ENCODE data around the gene AURKB.
"Not testable (repeated sequence)": the region's sequence is repeated elsewhere in the genome, so short reads cannot be mapped to it uniquely, and the experiment has no call there.

Gene AURKB

DNA sequence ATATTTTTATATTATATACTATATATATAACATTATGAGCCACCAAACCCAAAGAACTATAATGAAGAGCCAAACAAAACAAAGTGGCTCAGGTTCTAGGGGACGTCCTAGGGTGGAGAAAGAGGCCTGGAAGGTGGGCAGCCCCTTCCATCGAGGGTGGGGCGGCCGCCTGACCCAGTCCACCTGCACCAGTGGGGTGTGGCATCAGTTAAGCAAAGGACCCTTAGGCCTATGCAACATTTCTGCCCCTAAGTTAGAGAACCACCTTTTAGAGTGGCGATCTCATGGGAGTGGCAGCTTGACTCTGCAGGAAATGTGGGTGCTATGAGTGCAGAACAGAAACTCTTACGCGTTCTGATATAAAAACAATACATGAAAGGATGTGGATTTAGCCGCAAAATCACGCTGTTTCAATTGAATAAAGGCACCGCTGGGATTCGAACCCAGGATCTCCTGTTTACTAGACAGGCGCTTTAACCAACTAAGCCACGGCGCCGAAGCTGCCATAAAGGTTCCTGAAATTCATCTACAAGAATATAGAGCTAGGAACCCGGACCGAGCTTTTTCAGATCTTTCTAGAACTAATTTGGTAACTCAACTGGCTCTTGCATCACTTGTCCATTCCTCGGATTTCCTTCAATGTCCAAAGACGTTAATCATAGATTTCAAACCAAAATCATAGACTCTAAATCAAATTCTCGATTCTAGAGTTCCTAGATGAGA is 15.6 kb upstream of the AURKB start:
- peak overlapping the region; percentile 17 for H3K4me3 ChIP-seq (ENCODE audit: low read depth, low read length)

DNA sequence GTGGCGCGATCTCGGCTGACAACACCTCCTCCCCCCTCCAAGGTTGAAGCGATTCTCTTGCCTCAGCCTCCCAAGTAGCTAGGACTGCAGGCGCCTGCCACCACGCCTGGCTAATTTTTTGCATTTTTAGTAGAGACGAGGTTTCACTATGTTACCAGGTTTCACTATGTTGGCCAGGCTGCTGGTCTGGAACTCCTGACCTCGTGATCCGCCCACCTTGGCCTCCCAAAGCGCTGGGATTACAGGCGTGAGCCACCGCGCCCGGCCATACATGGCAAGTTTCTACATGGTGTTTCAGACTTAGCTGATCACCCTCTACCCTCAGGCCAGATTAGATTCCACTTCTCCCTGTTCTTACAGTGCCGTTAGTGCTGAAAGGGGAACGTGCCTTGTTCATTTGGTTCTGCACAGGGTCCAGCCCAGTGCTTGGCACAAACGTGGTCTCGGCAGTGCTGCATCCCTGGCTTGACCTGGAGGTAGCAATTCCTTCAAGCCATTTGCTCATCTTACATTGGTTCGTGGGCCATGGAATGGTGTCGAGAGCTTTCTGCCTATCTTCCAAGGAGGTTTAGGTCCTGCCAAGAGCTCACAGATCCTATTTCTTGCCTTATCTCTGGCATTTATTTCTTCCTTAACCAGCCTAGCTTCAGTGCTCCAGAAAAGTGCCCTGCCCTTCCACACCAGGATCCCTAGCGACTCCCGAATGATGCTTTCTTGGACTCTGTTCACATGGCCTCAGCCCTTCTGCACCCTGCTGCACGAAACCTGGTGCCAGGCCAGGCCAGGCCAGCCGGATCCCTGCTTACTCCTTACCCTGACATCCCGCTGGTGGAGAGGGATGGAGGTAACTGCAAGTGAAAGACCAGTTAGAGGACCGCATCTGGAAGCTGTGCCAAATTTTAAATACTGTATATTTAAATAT is 14.8 kb upstream of the AURKB start:
- no peak overlapping the region for H3K4me3 ChIP-seq (ENCODE audit: low read depth, low read length)

DNA sequence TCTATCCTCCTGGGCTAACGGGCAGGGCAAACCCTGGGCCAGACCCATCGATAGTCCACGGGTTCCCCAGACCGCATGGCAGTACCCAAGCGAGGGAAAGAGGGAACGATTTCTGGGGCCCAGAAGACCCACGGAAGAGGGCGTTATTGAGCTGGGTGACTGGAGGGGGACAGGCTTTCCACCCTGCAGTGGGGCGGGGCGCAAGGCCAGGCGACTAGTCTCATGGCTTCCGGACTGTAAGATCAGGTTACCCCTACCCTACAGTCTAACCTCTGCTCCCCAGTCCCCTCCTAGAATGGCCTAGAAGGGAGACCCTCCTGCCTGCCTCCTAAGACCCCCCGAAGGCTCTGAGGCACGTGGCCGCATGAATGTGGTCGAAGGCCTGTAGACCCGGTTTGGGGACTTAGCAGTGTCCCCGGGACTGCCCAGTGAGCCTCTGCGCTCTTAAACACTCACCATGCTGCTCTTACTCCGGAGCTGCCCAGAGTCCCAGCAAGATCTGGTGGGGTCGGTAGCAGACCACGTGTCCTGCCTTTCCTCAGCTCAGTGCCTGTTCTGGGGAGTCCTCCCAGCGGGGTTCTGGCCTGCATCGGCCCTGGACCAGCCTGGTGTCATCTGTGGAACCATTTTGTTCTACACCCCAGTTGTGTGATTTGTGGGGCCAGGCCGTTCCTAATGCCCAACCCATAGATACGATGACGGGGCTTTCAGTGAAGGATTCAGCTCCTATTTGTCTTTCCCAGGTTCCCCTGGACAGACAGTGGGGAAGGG is 13.2 kb upstream of the AURKB start:
- H3K4me3 ChIP-seq (ENCODE audit: low read depth, low read length): peak overlapping the region; percentile 92

DNA sequence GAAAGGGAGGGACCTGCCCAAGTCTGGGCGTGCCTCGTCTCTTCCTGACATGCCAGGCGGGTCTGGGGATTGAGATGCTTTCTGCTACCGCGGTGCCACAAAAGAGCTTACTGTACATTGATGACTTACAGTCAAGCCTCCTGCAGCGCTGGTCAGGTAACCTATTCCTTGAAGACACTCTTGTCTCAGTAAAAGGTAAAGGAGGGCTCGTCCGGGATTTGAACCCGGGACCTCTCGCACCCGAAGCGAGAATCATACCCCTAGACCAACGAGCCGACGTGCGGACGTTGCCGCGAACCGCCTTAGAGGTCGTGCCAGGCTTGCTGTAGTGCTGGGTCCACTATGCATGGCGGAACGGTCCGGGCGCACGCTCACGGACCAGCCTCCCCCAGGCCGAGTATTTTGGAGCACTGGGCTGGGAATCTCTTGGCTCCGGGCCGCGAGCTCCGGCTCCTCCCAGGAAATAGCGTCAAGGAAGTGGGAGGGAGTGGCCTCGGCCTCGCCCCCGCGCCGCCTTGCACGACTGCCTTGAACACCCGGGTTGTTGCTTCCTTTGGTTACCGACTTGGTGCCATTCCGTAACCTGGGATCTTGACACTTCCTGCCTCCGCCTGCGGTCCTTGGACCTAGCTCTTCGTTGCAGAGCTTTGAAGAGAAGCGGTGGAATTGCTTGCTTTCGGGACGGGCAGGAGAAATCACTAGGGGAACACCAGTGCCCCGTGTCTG is 12.4 kb upstream of the AURKB start:
- H3K4me3 ChIP-seq (ENCODE audit: low read depth, low read length): peak overlapping the region; percentile 92

DNA sequence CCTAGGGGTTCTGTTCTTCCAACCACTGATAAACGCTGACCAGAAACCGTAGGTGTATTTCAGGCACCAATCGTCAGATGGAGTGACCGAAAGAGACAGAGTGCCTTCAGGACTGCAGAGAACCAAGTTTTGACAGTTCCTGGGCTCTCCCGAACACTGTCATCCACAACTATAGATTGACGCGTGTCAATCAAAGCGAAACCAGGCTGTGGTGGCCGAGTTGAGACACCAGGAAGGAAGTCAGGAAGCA is 11.9 kb upstream of the AURKB start:
- peak overlapping the region; percentile 92 for H3K4me3 ChIP-seq (ENCODE audit: low read depth, low read length)

DNA sequence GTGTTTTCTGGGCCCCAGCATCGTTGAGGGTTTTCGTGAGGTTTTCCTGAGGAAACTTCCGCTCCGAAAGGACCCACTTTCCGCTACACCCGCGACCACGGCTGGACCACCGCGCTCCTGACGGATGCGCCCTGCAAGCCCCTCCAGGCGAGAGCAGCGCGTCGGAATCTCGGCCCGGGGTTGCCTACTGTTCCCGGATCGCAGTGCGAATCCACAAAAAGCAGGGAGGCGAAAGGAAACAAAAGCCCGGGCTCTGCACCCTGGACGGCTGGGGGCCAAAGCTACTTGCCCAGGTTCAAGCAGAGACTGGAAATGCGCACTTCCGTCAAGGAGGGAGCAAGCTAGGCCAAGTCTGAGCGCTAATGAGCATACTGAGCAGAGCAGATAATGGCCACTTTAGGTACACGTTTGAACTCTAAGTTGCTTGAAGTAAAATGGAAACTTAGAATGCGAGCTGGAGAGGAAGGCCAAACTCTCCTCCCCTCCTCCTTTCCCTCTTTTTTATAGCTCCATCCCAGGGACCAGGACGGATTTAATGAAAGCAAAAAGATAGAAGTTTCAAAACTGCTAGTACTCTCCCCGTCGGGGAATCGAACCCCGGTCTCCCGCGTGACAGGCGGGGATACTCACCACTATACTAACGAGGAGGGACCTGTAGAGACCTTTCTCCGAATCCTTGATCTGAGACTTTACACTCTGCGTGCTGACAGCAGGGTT is 11.4 kb upstream of the AURKB start:
- H3K4me3 ChIP-seq (ENCODE audit: low read depth, low read length): peak overlapping the region; percentile 92

DNA sequence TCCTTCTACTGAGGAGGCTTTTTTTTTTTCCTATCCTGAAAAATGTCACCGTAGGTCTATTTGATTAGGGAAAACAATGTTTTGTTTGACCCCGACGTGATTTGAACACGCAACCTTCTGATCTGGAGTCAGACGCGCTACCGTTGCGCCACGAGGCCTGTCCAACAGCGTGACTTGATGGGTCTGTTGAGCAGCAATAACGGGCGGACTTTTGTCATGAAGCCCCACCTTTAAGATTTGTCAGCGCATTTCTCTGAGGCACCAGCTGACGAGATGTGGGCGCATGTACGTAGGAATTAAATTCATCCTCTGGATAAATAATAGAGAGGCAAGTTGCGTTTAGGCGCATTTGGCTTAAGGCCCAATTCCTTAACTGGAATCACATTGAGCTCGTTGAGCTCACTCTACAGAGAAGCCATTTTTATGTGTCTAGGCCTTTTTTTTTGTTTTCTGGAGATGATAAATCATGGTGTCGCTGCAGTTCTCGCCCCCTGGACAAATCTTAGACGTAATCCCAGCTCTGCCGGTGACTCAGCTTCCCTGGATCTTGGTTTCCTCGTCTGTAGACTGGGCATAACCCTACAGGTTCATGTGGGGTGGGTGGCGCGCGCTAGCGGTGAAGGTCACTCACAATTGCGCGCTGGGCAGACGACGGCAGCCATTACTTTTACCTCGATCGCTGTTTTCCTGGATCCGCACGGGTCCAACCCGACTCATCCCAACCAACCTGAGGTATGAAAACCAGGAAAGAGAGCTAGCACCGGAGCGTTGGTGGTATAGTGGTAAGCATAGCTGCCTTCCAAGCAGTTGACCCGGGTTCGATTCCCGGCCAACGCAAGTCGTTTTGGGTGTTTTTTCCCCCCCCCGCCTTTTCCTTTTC is 10.6 kb upstream of the AURKB start:
- peak overlapping the region; percentile 92 for H3K4me3 ChIP-seq (ENCODE audit: low read depth, low read length)

DNA sequence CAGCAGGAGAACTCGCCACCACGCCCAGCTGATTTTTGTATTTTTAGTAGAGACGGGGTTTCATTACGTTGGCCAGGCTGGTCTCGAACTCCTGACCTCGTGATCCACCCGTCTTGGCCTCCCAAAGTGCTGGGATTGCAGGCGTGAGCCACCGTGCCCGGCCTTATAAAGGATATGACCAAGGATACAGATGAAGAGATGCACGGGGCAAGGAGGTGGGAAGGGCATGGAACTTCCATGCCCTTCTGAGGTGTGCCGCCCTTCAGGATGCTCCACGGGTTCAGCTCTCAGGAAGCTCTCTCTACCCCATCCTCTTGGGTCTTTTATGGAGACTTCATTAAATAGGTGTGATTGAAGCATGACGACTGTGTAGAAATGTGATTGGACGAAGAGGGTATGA is 3.6 kb upstream of the AURKB start:
- not testable (repeated sequence) for H3K4me3 ChIP-seq (ENCODE audit: low read depth, low read length)

DNA sequence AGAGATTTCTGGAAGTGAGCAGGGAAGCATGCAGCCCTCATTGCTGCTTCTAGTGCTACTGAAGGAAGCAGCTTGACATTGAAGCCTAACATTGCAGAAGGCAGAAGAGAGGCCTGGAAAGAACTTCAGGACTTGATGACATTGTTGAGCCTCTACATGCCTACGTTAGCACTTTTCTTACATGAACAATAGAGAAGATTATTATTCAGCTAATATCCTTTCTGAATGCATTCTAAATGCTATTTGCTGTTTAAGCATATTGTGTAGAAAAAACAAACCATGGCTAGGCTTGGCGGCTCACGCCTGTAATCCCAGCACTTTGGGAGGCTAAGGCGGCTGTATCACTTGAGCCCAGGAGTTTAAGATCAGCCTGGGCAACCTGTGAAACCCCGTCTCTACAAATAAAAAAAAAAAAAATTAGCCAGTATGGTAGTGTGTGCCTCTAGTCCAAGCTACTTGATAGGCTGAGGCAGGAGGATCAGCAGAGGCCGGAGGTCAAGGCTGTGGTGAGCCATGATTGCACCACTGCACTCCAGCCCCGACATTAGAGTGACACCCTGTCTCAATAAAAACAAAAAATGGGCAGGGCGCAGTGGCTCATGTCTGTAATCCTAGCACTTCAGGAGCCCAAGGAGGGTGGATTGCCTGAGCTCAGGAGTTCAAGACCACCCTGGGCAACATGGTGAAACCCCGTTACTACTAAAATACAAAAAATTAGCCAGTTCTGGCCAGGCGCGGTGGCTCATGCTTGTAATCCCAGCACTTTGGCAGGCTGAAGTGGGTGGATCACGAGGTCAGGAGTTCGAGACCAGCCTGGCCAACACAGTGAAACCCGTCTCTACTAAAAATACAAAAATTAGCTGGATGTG is 2.2 kb upstream of the AURKB start:
- H3K4me3 ChIP-seq (ENCODE audit: low read depth, low read length): no peak overlapping the region

DNA sequence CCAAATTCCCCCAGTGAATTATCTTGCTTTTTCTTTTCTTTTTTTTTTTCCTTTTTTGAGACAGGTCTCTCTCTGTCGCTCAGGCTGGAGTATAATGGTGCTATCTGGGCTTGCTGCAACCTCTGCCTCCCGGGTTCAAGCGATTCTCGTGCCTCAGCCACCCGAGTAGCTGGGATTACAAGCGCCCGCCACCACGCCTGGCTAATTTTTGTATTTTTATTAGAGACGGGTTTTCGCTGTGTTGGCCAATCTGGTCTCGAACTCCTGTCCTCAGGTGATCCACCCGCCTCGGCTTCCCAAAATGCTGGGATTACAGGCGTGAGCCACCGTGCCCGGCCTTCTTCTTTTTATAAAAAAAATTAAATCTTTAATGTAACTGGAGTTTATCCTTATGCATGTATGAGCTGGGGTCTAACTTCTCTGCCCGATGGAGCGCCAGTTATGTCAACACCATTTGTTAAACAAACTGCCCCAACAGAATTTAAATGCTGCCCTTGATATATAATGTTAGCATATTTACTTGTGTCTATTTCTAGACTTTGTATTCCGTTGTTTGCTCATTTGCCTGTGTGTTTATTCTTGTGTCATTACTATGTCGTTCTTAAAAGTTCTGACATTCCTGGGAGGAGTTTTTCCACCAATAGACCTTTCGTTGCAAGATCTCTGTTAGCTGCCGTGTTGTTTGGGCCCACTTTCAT is 535 bp upstream of the AURKB start:
- H3K4me3 ChIP-seq (ENCODE audit: low read depth, low read length): peak overlapping the region; percentile 92

DNA sequence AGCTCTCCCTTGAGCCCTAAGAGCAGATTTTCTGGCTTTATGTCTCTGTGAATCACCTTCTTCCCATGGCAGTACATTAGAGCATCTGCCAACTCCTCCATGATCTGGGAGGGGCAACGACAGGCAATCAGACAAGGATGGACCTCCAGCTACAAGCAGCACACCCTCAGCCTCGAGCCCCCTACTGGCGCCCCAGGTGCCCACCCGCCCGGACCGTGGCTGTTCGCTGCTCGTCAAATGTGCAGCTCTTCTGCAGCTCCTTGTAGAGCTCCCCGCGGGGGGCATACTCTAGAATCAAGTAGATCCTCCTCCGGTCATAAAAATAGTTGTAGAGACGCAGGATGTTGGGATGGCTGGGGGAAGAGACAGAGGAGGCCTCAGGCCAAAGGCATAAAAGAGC is 3.8 kb downstream of the AURKB start:
- H3K4me3 ChIP-seq (ENCODE audit: low read depth, low read length): no peak overlapping the region

DNA sequence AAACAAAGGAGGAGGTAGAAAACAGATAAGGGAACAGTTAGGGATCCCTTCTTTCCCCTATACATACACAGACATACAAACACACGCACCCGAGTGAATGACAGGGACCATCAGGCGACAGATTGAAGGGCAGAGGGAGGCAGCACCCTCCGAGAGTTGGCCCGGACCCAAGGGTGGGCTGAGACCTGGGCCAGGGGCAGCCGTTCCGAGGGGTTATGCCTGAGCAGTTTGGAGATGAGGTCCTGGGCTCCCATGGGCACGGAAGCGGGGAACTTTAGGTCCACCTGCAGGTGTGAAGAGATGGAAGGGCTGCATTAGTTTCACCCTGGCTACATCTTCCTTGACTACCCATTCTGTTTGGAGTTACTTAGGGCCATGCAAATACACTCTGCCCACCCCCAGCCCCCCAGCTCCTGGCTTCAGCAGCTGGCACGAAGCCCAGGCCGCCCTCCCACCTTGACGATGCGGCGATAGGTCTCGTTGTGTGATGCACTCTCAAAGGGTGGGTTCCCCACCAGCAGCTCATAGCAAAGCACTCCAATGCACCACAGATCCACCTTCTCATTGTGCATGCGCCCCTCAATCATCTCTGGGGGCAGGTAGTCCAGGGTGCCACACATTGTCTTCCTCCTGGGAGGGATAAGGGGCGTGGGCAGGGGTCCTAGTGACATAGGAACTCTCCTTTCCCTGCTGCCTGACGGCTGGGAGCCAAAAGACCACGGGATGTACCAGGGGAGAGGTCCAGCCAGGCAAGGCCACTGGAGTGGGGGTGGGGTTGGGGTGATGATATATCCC is 5.4 kb downstream of the AURKB start:
- no peak overlapping the region for H3K4me3 ChIP-seq (ENCODE audit: low read depth, low read length)

DNA sequence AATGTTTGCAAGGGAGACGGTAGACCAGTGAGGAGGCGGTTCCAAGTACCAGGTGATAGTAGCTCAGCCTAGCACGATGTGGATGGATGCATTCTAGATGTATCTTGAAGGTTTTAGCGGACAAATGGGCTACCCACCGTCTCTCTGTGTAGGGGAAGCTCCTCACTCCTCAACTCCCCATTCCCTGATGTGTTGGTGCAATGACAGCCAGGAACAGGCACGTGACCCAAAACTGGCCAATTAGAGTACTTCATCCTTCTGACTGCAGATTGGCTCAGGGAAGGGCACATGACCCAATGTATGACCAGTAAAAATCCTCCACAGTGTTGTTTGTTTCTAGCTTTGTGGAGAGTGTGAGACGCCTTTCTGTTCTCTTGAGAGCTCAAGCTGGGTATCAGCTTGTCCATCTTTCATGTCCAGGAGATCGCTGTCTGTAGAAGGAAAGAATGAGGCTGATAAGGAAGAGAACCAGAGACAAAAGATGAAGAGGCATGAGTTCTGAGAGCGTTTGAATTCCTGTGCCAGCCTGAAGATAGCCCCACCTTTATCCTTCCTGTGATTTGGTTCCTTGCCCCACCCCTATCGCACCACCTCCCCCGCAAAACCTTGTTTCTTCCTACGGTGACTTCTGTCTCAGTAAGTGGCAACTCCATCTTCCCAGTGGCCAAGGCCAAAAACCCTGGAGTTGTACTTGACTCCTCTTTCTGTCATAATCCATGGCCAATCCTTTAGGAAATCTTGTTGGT is 18.1 kb downstream of the AURKB start:
- H3K4me3 ChIP-seq (ENCODE audit: low read depth, low read length): peak overlapping the region; percentile 21

DNA sequence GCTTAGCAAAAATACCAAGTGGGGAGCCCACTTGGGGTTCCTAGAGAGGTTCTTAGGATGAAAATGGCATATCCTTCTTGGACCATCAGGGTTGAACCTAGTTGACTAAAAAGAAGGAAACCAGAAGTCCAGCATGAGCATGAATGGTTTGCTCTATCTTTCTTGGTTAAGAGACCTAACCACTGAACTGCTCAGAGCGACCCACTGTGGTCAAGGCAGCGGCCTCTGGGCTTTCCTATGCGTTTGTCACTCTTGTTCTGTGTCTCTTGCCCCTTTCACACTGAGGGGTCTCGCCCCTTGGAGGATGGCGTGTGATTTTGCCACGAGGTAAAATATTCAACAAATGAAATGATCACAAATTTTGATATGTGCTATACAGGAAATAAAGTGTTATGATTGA is 19.9 kb downstream of the AURKB start:
- no peak overlapping the region for H3K4me3 ChIP-seq (ENCODE audit: low read depth, low read length)

DNA sequence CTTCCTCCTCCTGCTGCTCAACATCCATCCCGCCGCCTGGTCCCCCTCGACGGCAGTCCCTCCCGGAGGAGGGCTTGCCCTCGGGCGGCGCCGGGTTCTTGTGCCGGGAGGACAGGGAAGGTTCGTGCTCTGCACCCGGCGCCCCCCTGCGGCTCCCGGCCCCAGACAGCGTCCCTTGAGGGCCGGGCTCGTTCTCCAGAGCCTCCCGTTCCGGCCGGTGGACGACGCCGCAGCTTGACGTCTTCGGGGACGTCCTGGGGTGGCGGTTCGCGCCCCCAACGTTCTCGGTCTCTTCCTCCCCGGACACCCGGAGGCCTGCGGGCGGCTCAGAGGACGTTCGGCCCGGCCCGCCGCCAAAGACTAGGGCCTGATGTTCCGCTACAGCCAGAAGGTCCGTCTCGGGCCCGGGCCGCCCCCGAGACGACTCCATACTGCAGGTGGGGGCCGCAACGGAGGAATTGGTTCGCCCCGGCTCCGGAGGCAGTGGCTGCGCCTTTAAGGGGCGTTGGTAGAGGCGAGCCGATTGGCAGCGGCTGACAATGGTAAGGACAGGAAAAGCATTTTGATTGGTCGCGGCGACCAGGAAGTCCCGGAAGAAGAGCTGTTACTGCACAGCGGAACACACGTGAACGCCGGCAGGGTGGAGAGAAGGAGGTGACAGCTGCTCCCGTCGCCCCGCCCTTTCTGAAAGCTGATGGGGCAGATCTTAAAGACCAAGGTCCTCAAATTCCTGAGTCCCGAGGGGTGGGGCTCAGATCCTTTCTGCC is 20.5 kb downstream of the AURKB start, which contains the start of gene BORCS6:
Gene BORCS6 (minus strand): TSS at position 470 of the 767 bp plus-strand sequence. CDS start 40 bp downstream, at position 430.
- peak within 1 kb of the TSS; percentile 64 for H3K4me3 ChIP-seq (ENCODE audit: low read depth, low read length)
